ENCODE data around the gene SELENON. TPM values are rescaled to one million over a fixed set of nuclear protein-coding genes. Genes with fewer than 3 reads are reported as not detected.
A peak's percentile ranks its signal among the peaks of the same experiment; 100 is the strongest.

Gene SELENON
- total RNA-seq, 1 donor from 2014 or later = 83.4 TPM

DNA sequence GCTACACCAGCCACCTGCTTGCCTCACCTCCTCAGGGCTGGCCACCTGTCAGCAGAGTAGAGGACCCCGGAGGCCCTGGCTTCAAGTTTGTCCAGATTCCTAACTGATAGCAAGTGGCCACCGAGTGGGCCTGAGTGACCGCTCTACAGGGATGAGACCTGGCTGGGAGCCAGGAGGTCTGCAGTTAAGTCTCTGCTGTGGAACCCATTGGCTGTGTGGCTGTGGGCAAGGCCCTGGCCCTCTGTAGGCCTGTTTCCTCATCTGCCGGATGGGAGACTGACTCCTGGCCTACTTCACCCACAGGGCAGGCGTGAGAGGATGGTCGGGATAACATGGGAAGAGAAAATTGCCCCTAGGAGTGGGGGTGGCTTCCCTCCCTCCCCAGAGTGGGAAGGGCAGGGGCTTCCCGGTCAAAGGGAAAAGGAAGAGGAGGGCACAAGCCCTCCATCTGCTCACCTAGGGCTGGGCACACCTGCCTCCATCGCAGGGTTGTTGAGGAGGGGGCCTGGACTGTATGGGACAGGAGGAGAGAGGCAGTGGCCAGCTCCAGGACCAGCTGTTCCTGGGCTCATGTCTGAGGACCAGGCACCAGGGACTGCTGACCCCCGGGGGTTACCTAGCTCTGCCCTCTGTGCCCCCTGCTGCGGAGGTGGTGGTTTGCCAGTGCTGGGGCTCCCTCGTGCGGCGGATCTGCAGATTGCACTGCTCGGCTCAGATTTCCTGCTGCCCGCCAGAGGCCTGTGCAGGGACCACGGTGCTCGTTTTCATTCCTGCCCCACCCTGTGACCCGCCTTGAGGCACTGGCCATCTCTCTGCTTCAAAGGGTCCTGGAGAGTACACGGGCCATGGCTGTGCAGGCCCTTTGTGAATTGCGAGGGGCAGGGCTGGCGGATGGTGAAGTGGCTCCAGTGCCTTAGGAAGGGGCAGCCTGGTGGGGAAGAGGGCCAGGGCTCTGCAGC is 10.6 kb downstream of the SELENON start:
- Histone ChIP-seq H3K9me3 (no peaks in the 10 kb centered on the region), H3K27ac (no peak overlapping the region), H3K4me1 (peaks cover 50% of the 10 kb centered on the region), H3K36me3 (peaks cover 88% of the 10 kb centered on the region), H3K4me3 (no peak overlapping the region), H3K27me3 (ENCODE audit: low read depth) (no peaks in the 10 kb centered on the region)
- ATAC-seq (peak; percentile 76 to 80), DNase-seq (peak; percentile 84)
- intact Hi-C loops (cut with DNase I) = no loop called here
- TF ChIP-seq, protein P1, sequence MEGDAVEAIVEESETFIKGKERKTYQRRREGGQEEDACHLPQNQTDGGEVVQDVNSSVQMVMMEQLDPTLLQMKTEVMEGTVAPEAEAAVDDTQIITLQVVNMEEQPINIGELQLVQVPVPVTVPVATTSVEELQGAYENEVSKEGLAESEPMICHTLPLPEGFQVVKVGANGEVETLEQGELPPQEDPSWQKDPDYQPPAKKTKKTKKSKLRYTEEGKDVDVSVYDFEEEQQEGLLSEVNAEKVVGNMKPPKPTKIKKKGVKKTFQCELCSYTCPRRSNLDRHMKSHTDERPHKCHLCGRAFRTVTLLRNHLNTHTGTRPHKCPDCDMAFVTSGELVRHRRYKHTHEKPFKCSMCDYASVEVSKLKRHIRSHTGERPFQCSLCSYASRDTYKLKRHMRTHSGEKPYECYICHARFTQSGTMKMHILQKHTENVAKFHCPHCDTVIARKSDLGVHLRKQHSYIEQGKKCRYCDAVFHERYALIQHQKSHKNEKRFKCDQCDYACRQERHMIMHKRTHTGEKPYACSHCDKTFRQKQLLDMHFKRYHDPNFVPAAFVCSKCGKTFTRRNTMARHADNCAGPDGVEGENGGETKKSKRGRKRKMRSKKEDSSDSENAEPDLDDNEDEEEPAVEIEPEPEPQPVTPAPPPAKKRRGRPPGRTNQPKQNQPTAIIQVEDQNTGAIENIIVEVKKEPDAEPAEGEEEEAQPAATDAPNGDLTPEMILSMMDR (IDR thresholded peaks at IDR 0.05) = peak; percentile 94

DNA sequence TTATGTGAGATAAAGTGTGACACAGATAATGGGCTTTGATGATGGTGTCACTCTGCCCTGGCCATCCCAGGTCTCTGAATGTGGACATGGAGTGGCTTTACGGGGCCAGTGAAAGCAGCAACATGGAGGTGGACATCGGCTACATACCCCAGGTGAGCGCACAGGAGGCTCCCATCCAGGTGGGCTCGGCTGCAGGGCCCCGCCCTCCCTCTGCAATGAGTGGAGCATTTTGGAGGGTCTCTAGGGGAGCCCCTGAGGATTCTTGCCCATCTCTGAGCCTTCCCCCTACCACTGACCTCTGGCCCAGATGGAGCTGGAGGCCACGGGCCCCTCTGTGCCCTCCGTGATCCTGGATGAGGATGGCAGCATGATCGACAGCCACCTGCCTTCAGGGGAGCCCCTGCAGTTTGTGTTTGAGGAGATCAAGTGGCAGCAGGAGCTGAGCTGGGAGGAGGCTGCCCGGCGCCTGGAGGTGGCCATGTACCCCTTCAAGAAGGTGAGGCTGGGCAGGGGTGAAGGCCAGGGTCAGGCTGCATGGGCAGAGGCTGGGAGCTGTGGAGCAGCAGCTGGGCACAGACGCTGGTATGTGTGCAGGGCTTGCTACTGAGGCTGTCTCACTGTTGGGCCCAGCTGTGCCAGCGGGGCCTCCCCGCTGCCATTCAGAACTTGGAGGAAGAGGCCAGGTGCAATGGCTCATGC is 11.5 kb downstream of the SELENON start:
- peaks cover 41% of the 10 kb centered on the region for H3K4me1 ChIP-seq
- no peaks in the 10 kb centered on the region for H3K27me3 ChIP-seq (ENCODE audit: low read depth)
- peaks cover 91% of the 10 kb centered on the region for H3K36me3 ChIP-seq
- TF ChIP-seq, protein P1 (IDR thresholded peaks at IDR 0.05) = no peak
- no peak for ATAC-seq
- H3K4me3 ChIP-seq = no peak overlapping the region
- no peak for DNase-seq
- no peaks in the 10 kb centered on the region for H3K9me3 ChIP-seq
- no peak overlapping the region for H3K27ac ChIP-seq
- intact Hi-C loops (cut with DNase I) = no loop called here

DNA sequence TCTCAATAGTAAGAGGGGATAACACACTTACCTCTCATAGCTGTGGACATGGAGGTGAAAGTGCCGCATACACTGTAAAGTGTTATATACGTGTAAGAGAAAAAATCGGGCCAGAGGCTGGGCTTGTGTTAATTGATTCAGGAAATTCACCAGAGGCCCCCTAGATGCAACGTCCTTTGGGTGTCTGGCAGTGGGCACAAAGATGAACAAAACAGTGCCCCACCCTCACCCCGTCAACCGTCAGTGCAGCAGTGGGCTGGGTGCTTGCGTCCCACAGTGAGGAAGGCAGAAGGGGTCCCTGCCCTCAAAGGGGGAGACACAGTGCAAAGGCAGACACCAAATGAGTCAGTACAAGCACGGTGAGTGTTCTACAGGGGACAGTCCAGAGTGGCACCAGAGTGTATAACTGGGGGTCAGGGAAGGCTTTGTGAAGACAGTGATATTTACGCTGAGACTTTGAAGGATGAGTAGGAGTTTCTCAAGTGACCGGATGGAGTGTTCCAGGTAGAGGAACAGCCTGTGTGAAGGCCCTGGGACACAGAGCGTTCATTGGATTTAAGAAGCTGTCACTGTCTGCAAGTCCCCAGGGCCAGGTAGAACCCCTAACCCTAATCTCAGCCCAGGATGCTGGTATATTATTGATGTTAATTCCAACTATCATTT is 13.2 kb downstream of the SELENON start:
- no peaks in the 10 kb centered on the region for H3K27me3 ChIP-seq (ENCODE audit: low read depth)
- intact Hi-C loops (cut with DNase I) = no loop called here
- H3K36me3 ChIP-seq = peaks cover 75% of the 10 kb centered on the region
- H3K4me1 ChIP-seq = peaks cover 28% of the 10 kb centered on the region
- TF ChIP-seq, protein P1 (IDR thresholded peaks at IDR 0.05) = no peak
- H3K27ac ChIP-seq = no peak overlapping the region
- no peaks in the 10 kb centered on the region for H3K9me3 ChIP-seq
- DNase-seq (no peak), ATAC-seq (no peak)
- no peak overlapping the region for H3K4me3 ChIP-seq

DNA sequence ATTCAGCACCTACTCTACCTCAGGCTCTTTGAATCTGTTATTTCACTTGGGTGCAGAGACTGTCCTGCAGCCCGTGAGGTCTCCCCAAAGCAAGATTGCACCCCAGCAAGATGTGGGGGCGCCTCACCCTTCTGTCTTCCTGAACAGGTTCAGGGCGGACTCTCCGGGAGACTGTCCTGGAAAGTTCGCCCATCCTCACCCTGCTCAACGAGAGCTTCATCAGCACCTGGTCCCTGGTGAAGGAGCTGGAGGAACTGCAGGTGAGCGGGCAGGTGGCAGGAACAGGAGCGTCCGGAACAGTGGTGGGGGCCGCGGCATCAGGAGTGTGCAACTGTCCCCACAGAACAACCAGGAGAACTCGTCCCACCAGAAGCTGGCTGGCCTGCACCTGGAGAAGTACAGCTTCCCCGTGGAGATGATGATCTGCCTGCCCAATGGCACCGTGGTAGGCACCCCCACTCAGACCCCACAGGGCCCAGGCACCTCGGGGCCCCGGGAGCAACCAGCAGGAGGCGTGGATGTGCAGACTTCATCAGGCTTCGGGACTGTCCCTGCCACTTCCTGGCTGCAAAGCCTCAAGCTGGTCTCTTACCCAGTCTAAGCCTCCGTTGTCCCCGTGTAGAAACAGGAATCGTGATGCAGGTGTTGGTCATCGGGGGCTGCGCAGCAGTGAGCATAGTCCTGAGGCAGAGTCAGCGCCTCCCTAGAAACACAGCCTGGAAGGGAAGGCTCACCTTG is 13.9 kb downstream of the SELENON start:
- Histone ChIP-seq H3K36me3 (peaks cover 68% of the 10 kb centered on the region), H3K27ac (no peak overlapping the region), H3K27me3 (ENCODE audit: low read depth) (no peaks in the 10 kb centered on the region), H3K9me3 (no peaks in the 10 kb centered on the region), H3K4me3 (no peak overlapping the region), H3K4me1 (peaks cover 28% of the 10 kb centered on the region)
- TF ChIP-seq, protein P1 (IDR thresholded peaks at IDR 0.05) = no peak
- intact Hi-C loops (cut with DNase I) = no loop called here
- no peak for DNase-seq
- ATAC-seq = no peak
